ENCODE measurements around the gene PAX9.

- no peak for TF ChIP-seq POLR2AphosphoS5 (IDR thresholded peaks at IDR 0.05; ENCODE audit: low read depth, low read length)
- TF ChIP-seq REST (IDR thresholded peaks at IDR 0.05; ENCODE audit: insufficient read depth in 1 of 2, low read depth in 2 of 2, low read length in 2 of 2) = no peak
- TF ChIP-seq SIN3A (IDR thresholded peaks at IDR 0.05; ENCODE audit: borderline replicate concordance, insufficient read depth, low read length) = no peak
- no peak for TF ChIP-seq FOXP2 (optimal IDR thresholded peaks at IDR 0.05; ENCODE audit: borderline replicate concordance, extremely low read depth, extremely low read length, insufficient read depth)
- TF ChIP-seq TAF1 (IDR thresholded peaks at IDR 0.05; ENCODE audit: borderline replicate concordance, insufficient read depth, low read length) = no peak
Measured at GRCh38 chr14:36666416-36667206, 5.0 kb downstream of the PAX9 start.
